Body of pancreas (tissue), 4 donors: Measurements from ENCODE around the gene MRPS15. TPM values are rescaled to one million over a fixed set of nuclear protein-coding genes. Genes with fewer than 3 reads are reported as not detected.

Experiments used
- ATAC-seq: fragments of 150-250 bp; one replicate; pipeline ENCODE4 v1.9.1; 2016
- DNase-seq, 4 donors: peaks; one replicate each; pipeline ENCODE4 v3.0.0-alpha.2; 2019
- H3K27ac ChIP-seq, 4 donors: fragments of 200-600 bp; sonication (generic); 1 replicate in 3 of 4; 2 replicates in 1 of 4; pipeline versions ENCODE4 v1.5.1 to v1.6.1; 2016 to 2019; ENCODE audit warnings: mild to moderate bottlenecking in 1 of 4, mixed read lengths in 1 of 4, moderate library complexity in 1 of 4
- H3K27me3 ChIP-seq, 2 donors: fragments of 200-600 bp; sonication (generic); one replicate each; pipeline ENCODE4 v1.6.0; 2016; ENCODE audit warnings: mild to moderate bottlenecking in 1 of 2
- H3K36me3 ChIP-seq, 2 donors: fragments of 200-600 bp; sonication (generic); replicated peaks in 1 of 2; 2 replicates each; pipeline ENCODE4 v1.5.1; 2016; ENCODE audit warnings: low read depth in 2 of 2; ENCODE audit not compliant: insufficient read depth in 1 of 2
- H3K4me1 ChIP-seq: fragments of 200-600 bp; sonication (generic); one replicate; pipeline ENCODE4 v1.6.0; 2016
- H3K4me3 ChIP-seq, 2 donors: fragments of 200-600 bp; sonication (generic); 1 replicate in 1 of 2; 2 replicates in 1 of 2; pipeline ENCODE4 v1.5.1; 2016 to 2019
- H3K9me3 ChIP-seq, 3 donors: fragments of 200-600 bp; sonication (generic); 1 replicate in 2 of 3; 2 replicates in 1 of 3; pipeline ENCODE4 v1.5.1; 2016
- POLR2A ChIP-seq, 3 donors: fragments of 450-650 bp; IDR thresholded peaks; one replicate each; pipeline ENCODE4 v1.6.1; 2016; ENCODE audit warnings: antibody characterized with exemption in 3 of 3, mild to moderate bottlenecking in 2 of 3
- WGBS, 2 donors: methylation state at CpG; one replicate each; pipeline ENCODE4 v1.1.5; 2017; 5-methylcytosine and 5-hydroxymethylcytosine counted together
- intact Hi-C: fragments of 100-400 bp; cut with DNase I; formaldehyde crosslinking; loops from one replicate; pipeline ENCODE4 v1.15.1; 2023
- total RNA-seq, 2 donors: library from RNA; depleted of rRNA; stranded (reverse); fragments of >200 nt; gene quantifications; one replicate each; pipeline ENCODE4 v1.1.0, GENCODE V29; 2016
- TF ChIP-seq, protein P1 (sequence below), 7 experiments: fragments of 450-650 bp in 4 of 7; fragments of 200-600 bp in 3 of 7; sonication (generic) in 3 of 7; IDR thresholded peaks; one replicate each; pipeline ENCODE4 v1.5.1; 2016 to 2019; ENCODE audit warnings: antibody characterized with exemption in 7 of 7

MRPS15 gene
- total RNA-seq, 2 donors from 2014 or later = 24.4 to 31.1 TPM

DNA sequence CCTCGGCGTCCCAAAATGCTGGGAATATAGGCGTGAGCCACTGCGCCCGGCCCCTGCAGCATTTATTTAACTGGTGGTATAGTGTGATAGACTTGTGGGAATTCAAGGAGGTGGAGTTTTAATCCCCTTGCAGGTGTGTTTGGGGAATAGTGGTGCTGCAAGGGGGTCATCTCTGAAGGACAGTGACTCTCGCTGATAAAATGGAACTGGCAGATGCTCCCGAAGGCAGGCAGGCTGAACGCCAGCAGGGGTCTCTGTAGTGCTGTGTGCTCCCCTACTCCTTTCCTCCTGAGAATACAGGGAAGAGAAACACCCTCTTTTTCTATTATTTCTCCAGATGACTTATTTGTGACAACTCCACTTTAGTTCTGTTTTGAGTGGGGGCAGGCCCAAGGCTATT lies 17.9 kb downstream of the MRPS15 start:
- Histone ChIP-seq H3K27me3 (no peaks in the 10 kb centered on the region), H3K9me3 (no peaks in the 10 kb centered on the region), H3K36me3 (no peaks in the 10 kb centered on the region), H3K27ac (no peak overlapping the region), H3K4me3 (no peak overlapping the region), H3K4me1 (peaks cover 13% of the 10 kb centered on the region)
- TF ChIP-seq POLR2A (IDR thresholded peaks at IDR 0.05) = no peak
- TF ChIP-seq, protein P1, sequence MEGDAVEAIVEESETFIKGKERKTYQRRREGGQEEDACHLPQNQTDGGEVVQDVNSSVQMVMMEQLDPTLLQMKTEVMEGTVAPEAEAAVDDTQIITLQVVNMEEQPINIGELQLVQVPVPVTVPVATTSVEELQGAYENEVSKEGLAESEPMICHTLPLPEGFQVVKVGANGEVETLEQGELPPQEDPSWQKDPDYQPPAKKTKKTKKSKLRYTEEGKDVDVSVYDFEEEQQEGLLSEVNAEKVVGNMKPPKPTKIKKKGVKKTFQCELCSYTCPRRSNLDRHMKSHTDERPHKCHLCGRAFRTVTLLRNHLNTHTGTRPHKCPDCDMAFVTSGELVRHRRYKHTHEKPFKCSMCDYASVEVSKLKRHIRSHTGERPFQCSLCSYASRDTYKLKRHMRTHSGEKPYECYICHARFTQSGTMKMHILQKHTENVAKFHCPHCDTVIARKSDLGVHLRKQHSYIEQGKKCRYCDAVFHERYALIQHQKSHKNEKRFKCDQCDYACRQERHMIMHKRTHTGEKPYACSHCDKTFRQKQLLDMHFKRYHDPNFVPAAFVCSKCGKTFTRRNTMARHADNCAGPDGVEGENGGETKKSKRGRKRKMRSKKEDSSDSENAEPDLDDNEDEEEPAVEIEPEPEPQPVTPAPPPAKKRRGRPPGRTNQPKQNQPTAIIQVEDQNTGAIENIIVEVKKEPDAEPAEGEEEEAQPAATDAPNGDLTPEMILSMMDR (IDR thresholded peaks at IDR 0.05) = peak in 1 of 7 experiments; percentile 4
- ATAC-seq = no peak
- DNase-seq = peak in 1 of 4 donors; percentile 10
- WGBS, 2 donors = 70 to 81% methylated on average over 8 of the region's 8 CpGs
- intact Hi-C loops = no loop called here

DNA sequence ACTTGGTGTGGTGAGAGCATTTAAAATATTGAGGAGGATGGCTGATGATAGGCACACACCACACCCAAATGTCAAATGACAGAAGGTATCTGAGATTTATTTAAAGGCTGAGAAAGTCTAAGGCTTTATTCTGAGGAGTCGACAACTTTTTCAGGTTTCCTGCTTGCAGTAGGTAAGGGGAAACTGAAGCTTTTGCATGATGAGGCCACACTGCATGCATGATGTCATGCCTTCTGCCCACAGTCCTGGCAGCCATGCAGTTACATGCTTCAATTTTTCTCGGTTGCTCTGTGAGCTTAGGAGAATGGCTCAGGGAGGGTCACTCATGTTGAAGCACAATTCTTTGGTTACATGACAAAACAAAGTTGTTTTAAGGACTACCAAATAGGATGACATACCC lies 20.9 kb downstream of the MRPS15 start:
- TF ChIP-seq, protein P1 (IDR thresholded peaks at IDR 0.05) = no peak
- TF ChIP-seq POLR2A (IDR thresholded peaks at IDR 0.05) = no peak
- intact Hi-C loops = no loop called here

DNA sequence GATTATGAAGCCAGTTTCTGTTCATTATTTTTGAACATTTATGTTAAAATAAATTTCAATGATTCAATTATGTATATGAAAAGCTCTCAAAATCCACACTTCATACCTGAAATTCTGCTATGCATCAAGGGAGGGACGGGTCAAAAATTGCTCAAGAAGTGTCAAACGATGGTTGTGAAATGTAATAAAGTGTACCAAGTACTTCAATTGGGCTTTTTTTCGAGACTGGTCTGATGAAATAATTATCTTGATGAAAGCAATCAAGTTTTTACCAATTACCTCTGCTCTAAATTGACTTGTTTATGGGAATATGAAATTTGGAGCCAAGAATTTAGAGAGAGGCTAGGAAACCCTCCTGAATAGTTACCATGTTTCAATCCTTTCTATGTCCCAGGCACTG lies 21.8 kb downstream of the MRPS15 start:
- intact Hi-C loops = no loop called here
- H3K27me3 ChIP-seq = no peaks in the 10 kb centered on the region
- no peak overlapping the region for H3K27ac ChIP-seq
- H3K4me1 ChIP-seq = no peaks in the 10 kb centered on the region
- TF ChIP-seq POLR2A (IDR thresholded peaks at IDR 0.05) = no peak
- TF ChIP-seq, protein P1 (IDR thresholded peaks at IDR 0.05) = no peak
- WGBS, 2 donors = 75 to 85% methylated on average over 3 of the region's 3 CpGs
- DNase-seq (no peak), ATAC-seq (no peak)
- no peaks in the 10 kb centered on the region for H3K36me3 ChIP-seq
- no peak overlapping the region for H3K4me3 ChIP-seq
- H3K9me3 ChIP-seq = no peaks in the 10 kb centered on the region

More for the DNA sequence above, 20.9 kb downstream of the MRPS15 start:
- ATAC-seq (no peak), DNase-seq (no peak)
- no peaks in the 10 kb centered on the region for H3K36me3 ChIP-seq
- no peak overlapping the region for H3K4me3 ChIP-seq
- 73 to 75% methylated on average over 2 of the region's 2 CpGs for WGBS, 2 donors
- H3K27me3 ChIP-seq = no peaks in the 10 kb centered on the region
- no peaks in the 10 kb centered on the region for H3K4me1 ChIP-seq
- H3K27ac ChIP-seq = no peak overlapping the region
- H3K9me3 ChIP-seq = no peaks in the 10 kb centered on the region

DNA sequence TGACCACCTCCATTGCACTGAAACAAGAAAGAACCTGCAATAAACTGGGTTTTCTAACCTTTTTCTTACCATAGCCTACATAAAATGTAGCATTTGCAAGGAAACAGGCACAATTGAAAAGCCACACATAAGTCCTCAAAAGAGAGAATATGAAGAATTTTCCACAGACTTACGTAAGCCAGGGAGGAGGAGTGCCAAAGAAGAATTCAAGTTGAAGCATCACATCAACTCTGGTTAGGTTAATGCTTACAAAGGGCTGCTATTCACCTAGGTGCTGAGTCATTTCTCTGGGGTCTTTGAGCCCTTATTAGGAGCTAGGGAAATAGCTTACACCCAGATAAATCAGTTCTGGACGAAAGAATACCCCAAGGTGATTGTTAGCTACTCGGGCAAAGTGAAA lies 23.5 kb downstream of the MRPS15 start:
- Histone ChIP-seq H3K4me3 (no peak overlapping the region), H3K36me3 (no peaks in the 10 kb centered on the region), H3K9me3 (no peaks in the 10 kb centered on the region), H3K27me3 (no peaks in the 10 kb centered on the region), H3K27ac (no peak overlapping the region), H3K4me1 (no peaks in the 10 kb centered on the region)
- WGBS, 2 donors = 80 to 90% methylated on average over 3 of the region's 3 CpGs
- intact Hi-C loops = no loop called here
- DNase-seq (no peak), ATAC-seq (no peak)
- TF ChIP-seq, protein P1 (IDR thresholded peaks at IDR 0.05) = no peak
- TF ChIP-seq POLR2A (IDR thresholded peaks at IDR 0.05) = no peak

DNA sequence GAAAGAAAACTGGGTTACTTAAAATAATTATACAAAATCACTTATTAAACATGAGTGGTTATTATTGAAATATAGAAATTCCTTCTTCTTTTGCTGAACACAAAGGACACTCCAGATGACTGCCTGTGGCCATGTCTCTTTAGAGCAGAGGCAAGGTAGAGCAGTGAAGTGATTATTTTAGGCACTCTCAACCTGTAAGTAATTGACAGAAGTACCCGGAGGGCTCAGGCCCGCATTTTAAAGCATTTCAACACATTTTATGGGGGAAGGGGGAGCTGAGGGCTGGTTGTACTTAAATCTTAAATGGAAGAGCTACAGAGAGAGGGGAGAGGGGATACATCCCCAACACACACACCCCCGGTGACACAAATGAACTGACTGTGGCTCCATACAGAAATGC lies 24.1 kb downstream of the MRPS15 start:
- no peaks in the 10 kb centered on the region for H3K4me1 ChIP-seq
- H3K27ac ChIP-seq = no peak overlapping the region
- intact Hi-C loops = no loop called here
- H3K27me3 ChIP-seq = no peaks in the 10 kb centered on the region
- H3K4me3 ChIP-seq = no peak overlapping the region
- TF ChIP-seq, protein P1 (IDR thresholded peaks at IDR 0.05) = no peak
- TF ChIP-seq POLR2A (IDR thresholded peaks at IDR 0.05) = no peak
- ATAC-seq = no peak
- no peaks in the 10 kb centered on the region for H3K9me3 ChIP-seq
- no peaks in the 10 kb centered on the region for H3K36me3 ChIP-seq
- DNase-seq = no peak
- 55 to 59% methylated on average over 3 of the region's 3 CpGs for WGBS, 2 donors
